Bronchial epithelial cell (primary cell): ENCODE results near the gene PRDM2. TPM values are rescaled to one million over a fixed set of nuclear protein-coding genes. Genes with fewer than 3 reads are reported as not detected.
A peak's percentile ranks its signal among the peaks of the same experiment; 100 is the strongest.

Source experiments
- DNase-seq: peaks from one replicate; pipeline ENCODE4 v3.0.0-alpha.2; 2010; ENCODE audit warnings: low read depth
- FAIRE-seq: peaks from 2 replicates; lab custom pipeline; 2011; peaks lifted over from hg19 to GRCh38; lab: Jason Lieb, UNC
- H3K27me3 ChIP-seq: 2 replicates; pipeline ENCODE4 v1.5.1; 2011; ENCODE audit warnings: low read length; ENCODE audit not compliant: control insufficient read depth, insufficient read depth
- H3K36me3 ChIP-seq: 2 replicates; pipeline ENCODE4 v1.5.1; 2011; ENCODE audit warnings: low read length; ENCODE audit not compliant: control insufficient read depth, insufficient read depth
- H3K4me3 ChIP-seq: 2 replicates; pipeline ENCODE4 v1.5.1; 2011; ENCODE audit warnings: mild to moderate bottlenecking, low read depth, low read length, control low read depth
- total RNA-seq: library from RNA; depleted of rRNA; stranded (reverse); fragments of >200 nt; gene quantifications from 2 replicates; pipeline ENCODE4 v1.2.1, GENCODE V29; 2014
- TF ChIP-seq, protein P1 (sequence below): IDR thresholded peaks from 2 replicates; pipeline ENCODE4 v1.5.1; 2011; ENCODE audit warnings: mild to moderate bottlenecking, moderate library complexity, low read length, control low read depth, inconsistent platforms; ENCODE audit not compliant: insufficient read depth, severe bottlenecking

The PRDM2 gene
- total RNA-seq, 1 donor from 2014 or later: 7.1 TPM

DNA sequence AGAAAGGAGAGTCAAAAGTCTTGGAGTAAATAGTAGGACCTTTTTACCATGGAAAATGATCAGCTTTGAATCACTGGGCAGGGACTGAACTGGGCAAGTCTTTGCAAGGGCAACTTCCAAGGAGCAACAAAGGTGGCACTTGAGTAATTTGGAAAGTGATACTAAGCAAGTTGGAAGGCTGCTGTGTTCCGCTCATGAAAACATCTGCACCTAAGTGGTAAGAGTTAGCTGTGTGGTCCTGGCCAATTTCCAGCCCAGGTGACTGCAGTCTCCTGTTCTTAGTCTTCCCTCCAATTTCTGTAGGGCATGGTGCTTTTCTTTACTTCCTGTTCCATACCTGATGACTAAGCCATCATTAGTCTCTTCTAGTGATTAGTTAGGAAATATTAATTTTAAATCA, 35.5 kb upstream of the PRDM2 start:
- TF ChIP-seq, protein P1, sequence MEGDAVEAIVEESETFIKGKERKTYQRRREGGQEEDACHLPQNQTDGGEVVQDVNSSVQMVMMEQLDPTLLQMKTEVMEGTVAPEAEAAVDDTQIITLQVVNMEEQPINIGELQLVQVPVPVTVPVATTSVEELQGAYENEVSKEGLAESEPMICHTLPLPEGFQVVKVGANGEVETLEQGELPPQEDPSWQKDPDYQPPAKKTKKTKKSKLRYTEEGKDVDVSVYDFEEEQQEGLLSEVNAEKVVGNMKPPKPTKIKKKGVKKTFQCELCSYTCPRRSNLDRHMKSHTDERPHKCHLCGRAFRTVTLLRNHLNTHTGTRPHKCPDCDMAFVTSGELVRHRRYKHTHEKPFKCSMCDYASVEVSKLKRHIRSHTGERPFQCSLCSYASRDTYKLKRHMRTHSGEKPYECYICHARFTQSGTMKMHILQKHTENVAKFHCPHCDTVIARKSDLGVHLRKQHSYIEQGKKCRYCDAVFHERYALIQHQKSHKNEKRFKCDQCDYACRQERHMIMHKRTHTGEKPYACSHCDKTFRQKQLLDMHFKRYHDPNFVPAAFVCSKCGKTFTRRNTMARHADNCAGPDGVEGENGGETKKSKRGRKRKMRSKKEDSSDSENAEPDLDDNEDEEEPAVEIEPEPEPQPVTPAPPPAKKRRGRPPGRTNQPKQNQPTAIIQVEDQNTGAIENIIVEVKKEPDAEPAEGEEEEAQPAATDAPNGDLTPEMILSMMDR: no peak
- no peaks in the 10 kb centered on the region for H3K36me3 ChIP-seq
- H3K4me3 ChIP-seq: no peak overlapping the region
- DNase-seq (peak; percentile 97), FAIRE-seq (peak; percentile 98)
- no peaks in the 10 kb centered on the region for H3K27me3 ChIP-seq

DNA sequence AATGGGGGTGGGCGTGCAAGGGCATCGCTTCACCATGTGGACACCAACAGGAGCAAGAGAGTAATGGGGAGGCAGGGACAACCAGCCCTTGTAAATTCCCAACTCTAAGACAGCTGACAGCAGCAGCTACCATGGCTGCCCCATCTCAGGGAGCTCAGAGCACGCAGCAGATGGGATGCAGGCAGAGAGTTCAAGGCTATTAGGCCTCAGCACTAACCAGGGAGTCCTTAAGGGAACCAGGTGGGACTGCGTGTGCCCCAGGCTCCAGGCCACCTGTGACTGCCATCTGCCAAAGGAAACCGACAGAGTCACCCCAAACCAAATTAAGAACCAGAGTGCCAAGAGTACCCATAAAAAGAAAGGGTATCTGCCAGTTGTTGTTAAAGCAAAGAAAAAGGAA, 33.7 kb upstream of the PRDM2 start:
- TF ChIP-seq, protein P1: no peak
- DNase-seq (no peak), FAIRE-seq (peak; percentile 83)
- Histone ChIP-seq H3K27me3 (no peaks in the 10 kb centered on the region), H3K36me3 (no peaks in the 10 kb centered on the region), H3K4me3 (no peak overlapping the region)

DNA sequence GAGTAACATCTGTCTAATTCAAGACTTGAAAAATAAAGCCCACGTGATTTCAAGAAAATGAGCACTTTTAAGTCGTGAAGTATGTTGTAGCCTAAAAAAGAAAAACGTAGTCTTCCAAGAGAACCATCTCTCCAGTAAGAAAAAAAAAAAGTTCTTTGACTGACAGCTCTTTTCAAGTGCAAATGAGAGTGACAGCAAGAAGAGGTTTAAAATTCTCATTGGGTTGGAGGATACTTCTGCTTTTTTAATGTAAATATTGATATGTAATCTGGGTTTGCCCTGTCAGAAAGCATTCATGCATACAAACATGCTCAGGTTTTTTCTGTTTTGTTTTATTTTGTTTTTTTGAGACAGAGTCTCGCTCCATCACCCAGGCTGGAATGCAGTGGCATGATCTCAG, 32.3 kb upstream of the PRDM2 start:
- no peaks in the 10 kb centered on the region for H3K27me3 ChIP-seq
- no peak overlapping the region for H3K4me3 ChIP-seq
- no peaks in the 10 kb centered on the region for H3K36me3 ChIP-seq
- no peak for DNase-seq
- TF ChIP-seq, protein P1: no peak
- FAIRE-seq: no peak

DNA sequence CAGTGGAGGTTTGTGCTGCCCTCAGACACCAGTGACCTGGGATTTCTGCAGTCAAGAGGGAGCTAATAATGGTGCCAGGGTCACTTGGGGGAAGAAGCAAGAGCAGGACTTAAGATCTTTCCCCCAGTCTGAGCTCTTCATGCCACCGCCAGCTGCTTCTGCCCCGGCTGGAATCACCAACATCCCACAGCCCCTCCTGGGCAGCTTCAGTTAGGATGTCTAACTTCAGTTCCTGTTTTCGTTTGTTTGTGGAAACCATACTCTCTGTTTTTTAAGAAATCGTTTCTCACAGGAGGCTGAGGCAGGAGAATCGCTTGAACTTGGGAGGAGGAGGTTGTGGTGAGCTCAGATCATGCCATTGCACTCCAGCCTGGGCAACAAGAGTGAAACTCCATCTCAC, 25.6 kb upstream of the PRDM2 start:
- FAIRE-seq: no peak
- Histone ChIP-seq H3K4me3 (no peak overlapping the region), H3K36me3 (no peaks in the 10 kb centered on the region), H3K27me3 (no peaks in the 10 kb centered on the region)
- no peak for DNase-seq
- TF ChIP-seq, protein P1: no peak

DNA sequence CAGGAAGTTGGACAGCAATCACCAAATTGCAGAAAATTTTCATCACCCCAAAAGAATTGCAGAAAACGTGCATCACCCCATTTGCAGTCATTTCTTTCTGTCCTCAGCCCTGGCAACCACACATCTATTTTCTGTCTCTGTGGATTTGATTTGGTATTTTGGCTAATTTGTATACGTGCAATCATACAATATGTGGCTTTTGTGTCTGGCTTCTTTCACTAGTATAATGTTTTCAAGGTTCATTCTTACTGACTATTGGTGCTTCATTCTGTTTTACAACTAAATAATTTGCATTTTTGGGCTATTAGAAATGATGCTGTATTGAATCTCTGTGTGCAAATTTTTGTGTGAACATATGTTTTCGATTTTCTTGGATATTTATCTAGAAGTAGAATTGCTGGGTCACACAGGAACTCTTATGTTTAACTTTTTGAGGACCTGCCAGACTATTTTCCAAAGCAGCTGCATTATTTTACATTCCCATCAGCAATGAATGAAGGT, 24.8 kb upstream of the PRDM2 start:
- Histone ChIP-seq H3K4me3 (no peak overlapping the region), H3K36me3 (no peaks in the 10 kb centered on the region), H3K27me3 (no peaks in the 10 kb centered on the region)
- TF ChIP-seq, protein P1: no peak
- DNase-seq (no peak), FAIRE-seq (no peak)

DNA sequence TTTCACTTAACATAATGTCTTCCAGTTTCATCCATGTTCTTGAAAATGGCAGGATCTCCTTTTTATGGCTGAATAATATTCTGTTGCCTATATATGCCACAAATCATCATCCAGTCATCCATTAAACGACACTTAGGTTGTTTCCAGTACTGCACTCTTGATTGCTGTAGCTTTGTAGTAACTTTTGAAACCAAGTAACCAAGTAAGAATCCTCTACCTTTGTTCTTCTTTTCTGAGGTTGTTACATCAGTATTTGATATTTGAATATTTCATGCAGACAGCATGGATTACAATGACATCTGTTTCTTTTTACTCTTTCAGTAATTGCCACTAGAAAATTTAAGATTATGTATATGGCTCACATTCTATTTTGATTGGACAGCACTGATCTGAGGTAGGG, 22.1 kb upstream of the PRDM2 start:
- DNase-seq (no peak), FAIRE-seq (no peak)
- TF ChIP-seq, protein P1: no peak
- Histone ChIP-seq H3K36me3 (no peaks in the 10 kb centered on the region), H3K27me3 (no peaks in the 10 kb centered on the region), H3K4me3 (no peak overlapping the region)
